ENCODE data around the gene RNF20.

- no peak for TF ChIP-seq CTCF (conservative IDR thresholded peaks at IDR 0.05; ENCODE audit: low read length)
- no peak for TF ChIP-seq EZH2phosphoT487 (IDR thresholded peaks at IDR 0.05; ENCODE audit: borderline replicate concordance)
These were observed 17.0 kb upstream of the RNF20 start for GRCh38 chr9:101516655-101517054.
